SK-N-SH treated with all-trans-retinoic acid at 6 μM for 48 hours (cell line): ENCODE results near the gene NRXN3.

Experiments used
- ATAC-seq: fragments of 200-7000 bp; cut with Tn5 transposase; 3 replicates; pipeline ENCODE4 v1.9.1; 2020; ENCODE audit warnings: mild to moderate bottlenecking, moderate library complexity
- ARNTL ChIP-seq: fragments of 450-650 bp; formaldehyde crosslinking; IDR thresholded peaks from 2 replicates; pipeline ENCODE4 v1.5.0; 2020; ENCODE audit warnings: low read depth, mild to moderate bottlenecking, moderate library complexity, borderline replicate concordance
- BACH2 ChIP-seq: fragments of 250-450 bp; sonication (Bioruptor Pico); IDR thresholded peaks from 2 replicates; pipeline ENCODE4 v1.9.0; 2021; ENCODE audit warnings: mild to moderate bottlenecking, borderline replicate concordance
- CSDC2 ChIP-seq: fragments of 250-450 bp; sonication (Bioruptor Pico); IDR thresholded peaks from 2 replicates; pipeline ENCODE4 v1.5.0; 2020; ENCODE audit warnings: mild to moderate bottlenecking, moderate library complexity
- CSRNP3 ChIP-seq: fragments of 250-450 bp; sonication (Bioruptor Pico); IDR thresholded peaks from 2 replicates; pipeline ENCODE4 v1.5.1; 2021; ENCODE audit warnings: mild to moderate bottlenecking, moderate library complexity
- GLIS3 ChIP-seq: fragments of 250-450 bp; sonication (Bioruptor Pico); IDR thresholded peaks from 2 replicates; pipeline ENCODE4 v1.5.0; 2020; ENCODE audit warnings: mild to moderate bottlenecking, moderate library complexity
- ISL1 ChIP-seq: fragments of 250-450 bp; sonication (Bioruptor Pico); IDR thresholded peaks from 2 replicates; pipeline ENCODE4 v2.1.2; 2022; ENCODE audit warnings: mild to moderate bottlenecking, moderate library complexity
- OSR1 ChIP-seq: fragments of 250-450 bp; sonication (Bioruptor Pico); IDR thresholded peaks from 2 replicates; pipeline ENCODE4 v1.8.0; 2022; ENCODE audit warnings: moderate library complexity, mild to moderate bottlenecking, inconsistent platforms
- PPARA ChIP-seq: fragments of 250-450 bp; sonication (Bioruptor Pico); IDR thresholded peaks from 2 replicates; pipeline ENCODE4 v1.5.0; 2020; ENCODE audit warnings: mild to moderate bottlenecking, borderline replicate concordance
- RARB ChIP-seq: fragments of 250-450 bp; sonication (Bioruptor Pico); IDR thresholded peaks from 2 replicates; pipeline ENCODE4 v1.8.0; 2021; ENCODE audit warnings: mild to moderate bottlenecking, moderate library complexity
- SNAI2 ChIP-seq: fragments of 250-450 bp; sonication (Bioruptor Pico); IDR thresholded peaks from 2 replicates; pipeline ENCODE4 v1.5.0; 2020; ENCODE audit warnings: mild to moderate bottlenecking, moderate library complexity
- TCF4 ChIP-seq: fragments of 250-450 bp; sonication (Bioruptor Pico); IDR thresholded peaks from 2 replicates; pipeline ENCODE4 v1.8.0; 2021; ENCODE audit warnings: mild to moderate bottlenecking, moderate library complexity, borderline replicate concordance
- TOX ChIP-seq: fragments of 250-450 bp; sonication (Bioruptor Pico); IDR thresholded peaks from 2 replicates; pipeline ENCODE4 v1.8.0; 2021; ENCODE audit warnings: mild to moderate bottlenecking, moderate library complexity, borderline replicate concordance
- TSHZ2 ChIP-seq: fragments of 250-450 bp; sonication (Bioruptor Pico); IDR thresholded peaks from 2 replicates; pipeline ENCODE4 v1.5.0; 2020; ENCODE audit warnings: mild to moderate bottlenecking, moderate library complexity
- ZC3H10 ChIP-seq: fragments of 250-450 bp; sonication (Bioruptor Pico); IDR thresholded peaks from 2 replicates; pipeline ENCODE4 v1.5.1; 2021; ENCODE audit warnings: mild to moderate bottlenecking, moderate library complexity
- ZFP3 ChIP-seq: fragments of 250-450 bp; sonication (Bioruptor Pico); IDR thresholded peaks from 2 replicates; pipeline ENCODE4 v1.5.0; 2020; ENCODE audit warnings: mild to moderate bottlenecking, moderate library complexity
- ZFP30 ChIP-seq: fragments of 450-650 bp; formaldehyde crosslinking; IDR thresholded peaks from 2 replicates; pipeline ENCODE4 v1.5.0; 2022; ENCODE audit warnings: mild to moderate bottlenecking, moderate library complexity
- ZNF565 ChIP-seq: fragments of 450-650 bp; formaldehyde crosslinking; conservative IDR thresholded peaks from 2 replicates; pipeline ENCODE4 v1.5.0; 2020; ENCODE audit warnings: low read depth, mild to moderate bottlenecking, moderate library complexity
- ZNF70 ChIP-seq: fragments of 450-650 bp; formaldehyde crosslinking; IDR thresholded peaks from 2 replicates; pipeline ENCODE4 v1.5.0; 2020; ENCODE audit warnings: mild to moderate bottlenecking, moderate library complexity
- ZNF8 ChIP-seq: fragments of 450-650 bp; formaldehyde crosslinking; IDR thresholded peaks from 2 replicates; pipeline ENCODE4 v1.5.0; 2020; ENCODE audit warnings: mild to moderate bottlenecking, moderate library complexity
- TF ChIP-seq, protein P1 (sequence below): fragments of 250-450 bp; sonication (Bioruptor Pico); IDR thresholded peaks from 2 replicates; pipeline ENCODE4 v1.8.0; 2020; ENCODE audit warnings: mild to moderate bottlenecking, moderate library complexity, borderline replicate concordance
- TF ChIP-seq, protein P2 (sequence below): fragments of 250-450 bp; sonication (Bioruptor Pico); IDR thresholded peaks from 2 replicates; pipeline ENCODE4 v1.8.0; 2021; ENCODE audit warnings: low read depth, mild to moderate bottlenecking, moderate library complexity, borderline replicate concordance
- TF ChIP-seq, protein P3 (sequence below): fragments of 250-450 bp; sonication (Bioruptor Pico); IDR thresholded peaks from 2 replicates; pipeline ENCODE4 v1.5.1; 2020; ENCODE audit warnings: low read depth, mild to moderate bottlenecking, moderate library complexity

The NRXN3 gene

DNA sequence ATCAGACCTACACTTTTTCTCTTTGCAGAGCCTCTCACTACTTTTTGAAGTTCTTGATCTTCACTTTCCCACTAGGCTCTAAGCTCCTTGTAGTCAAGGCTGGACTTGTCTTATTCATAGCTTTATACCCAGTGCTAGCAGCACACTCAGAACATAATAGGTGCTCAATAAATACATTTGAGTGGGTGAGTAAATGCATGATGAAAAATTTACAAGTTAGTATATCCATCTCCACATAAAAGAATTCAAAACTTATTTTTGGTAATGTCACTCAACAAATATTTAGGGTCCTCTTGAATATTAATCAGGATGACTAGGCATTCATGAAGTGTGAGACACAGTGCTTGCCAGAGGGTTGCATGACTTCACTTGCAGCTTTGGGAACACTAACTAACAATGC lies 52.6 kb downstream of the NRXN3 start:
- TF ChIP-seq ISL1 (no peak), ZNF70 (no peak)
- no peak for ATAC-seq

GRCh38 chr14:78227248-78228077 lies 57.3 kb downstream of the NRXN3 start:
- no peak for TF ChIP-seq ARNTL
- no peak for TF ChIP-seq TCF4
- TF ChIP-seq ZC3H10 (CRISPR knock-in tag): no peak
- TF ChIP-seq ZNF8: no peak
- no peak for TF ChIP-seq TOX (CRISPR knock-in tag)
- TF ChIP-seq ZFP30 (CRISPR knock-in tag): no peak
- TF ChIP-seq, protein P1, sequence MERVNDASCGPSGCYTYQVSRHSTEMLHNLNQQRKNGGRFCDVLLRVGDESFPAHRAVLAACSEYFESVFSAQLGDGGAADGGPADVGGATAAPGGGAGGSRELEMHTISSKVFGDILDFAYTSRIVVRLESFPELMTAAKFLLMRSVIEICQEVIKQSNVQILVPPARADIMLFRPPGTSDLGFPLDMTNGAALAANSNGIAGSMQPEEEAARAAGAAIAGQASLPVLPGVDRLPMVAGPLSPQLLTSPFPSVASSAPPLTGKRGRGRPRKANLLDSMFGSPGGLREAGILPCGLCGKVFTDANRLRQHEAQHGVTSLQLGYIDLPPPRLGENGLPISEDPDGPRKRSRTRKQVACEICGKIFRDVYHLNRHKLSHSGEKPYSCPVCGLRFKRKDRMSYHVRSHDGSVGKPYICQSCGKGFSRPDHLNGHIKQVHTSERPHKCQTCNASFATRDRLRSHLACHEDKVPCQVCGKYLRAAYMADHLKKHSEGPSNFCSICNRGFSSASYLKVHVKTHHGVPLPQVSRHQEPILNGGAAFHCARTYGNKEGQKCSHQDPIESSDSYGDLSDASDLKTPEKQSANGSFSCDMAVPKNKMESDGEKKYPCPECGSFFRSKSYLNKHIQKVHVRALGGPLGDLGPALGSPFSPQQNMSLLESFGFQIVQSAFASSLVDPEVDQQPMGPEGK (CRISPR knock-in tag): no peak
- TF ChIP-seq, protein P2, sequence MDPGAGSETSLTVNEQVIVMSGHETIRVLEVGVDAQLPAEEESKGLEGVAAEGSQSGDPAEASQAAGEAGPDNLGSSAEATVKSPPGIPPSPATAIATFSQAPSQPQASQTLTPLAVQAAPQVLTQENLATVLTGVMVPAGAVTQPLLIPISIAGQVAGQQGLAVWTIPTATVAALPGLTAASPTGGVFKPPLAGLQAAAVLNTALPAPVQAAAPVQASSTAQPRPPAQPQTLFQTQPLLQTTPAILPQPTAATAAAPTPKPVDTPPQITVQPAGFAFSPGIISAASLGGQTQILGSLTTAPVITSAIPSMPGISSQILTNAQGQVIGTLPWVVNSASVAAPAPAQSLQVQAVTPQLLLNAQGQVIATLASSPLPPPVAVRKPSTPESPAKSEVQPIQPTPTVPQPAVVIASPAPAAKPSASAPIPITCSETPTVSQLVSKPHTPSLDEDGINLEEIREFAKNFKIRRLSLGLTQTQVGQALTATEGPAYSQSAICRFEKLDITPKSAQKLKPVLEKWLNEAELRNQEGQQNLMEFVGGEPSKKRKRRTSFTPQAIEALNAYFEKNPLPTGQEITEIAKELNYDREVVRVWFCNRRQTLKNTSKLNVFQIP (CRISPR knock-in tag): no peak
- no peak for TF ChIP-seq PPARA (CRISPR knock-in tag)
- TF ChIP-seq OSR1 (CRISPR knock-in tag): no peak
- TF ChIP-seq CSDC2 (CRISPR knock-in tag): no peak
- TF ChIP-seq, protein P3, sequence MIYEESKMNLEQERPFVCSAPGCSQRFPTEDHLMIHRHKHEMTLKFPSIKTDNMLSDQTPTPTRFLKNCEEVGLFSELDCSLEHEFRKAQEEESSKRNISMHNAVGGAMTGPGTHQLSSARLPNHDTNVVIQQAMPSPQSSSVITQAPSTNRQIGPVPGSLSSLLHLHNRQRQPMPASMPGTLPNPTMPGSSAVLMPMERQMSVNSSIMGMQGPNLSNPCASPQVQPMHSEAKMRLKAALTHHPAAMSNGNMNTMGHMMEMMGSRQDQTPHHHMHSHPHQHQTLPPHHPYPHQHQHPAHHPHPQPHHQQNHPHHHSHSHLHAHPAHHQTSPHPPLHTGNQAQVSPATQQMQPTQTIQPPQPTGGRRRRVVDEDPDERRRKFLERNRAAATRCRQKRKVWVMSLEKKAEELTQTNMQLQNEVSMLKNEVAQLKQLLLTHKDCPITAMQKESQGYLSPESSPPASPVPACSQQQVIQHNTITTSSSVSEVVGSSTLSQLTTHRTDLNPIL: no peak
- TF ChIP-seq RARB (CRISPR knock-in tag): no peak
- ATAC-seq: no peak

GRCh38 chr14:78228702-78229327 lies 58.6 kb downstream of the NRXN3 start:
- ATAC-seq: no peak
- TF ChIP-seq PPARA (CRISPR knock-in tag): no peak
- TF ChIP-seq SNAI2 (CRISPR knock-in tag): no peak
- no peak for TF ChIP-seq BACH2
- no peak for TF ChIP-seq ZNF565 (CRISPR knock-in tag)
- TF ChIP-seq ISL1: no peak
- no peak for TF ChIP-seq TSHZ2 (CRISPR knock-in tag)
- no peak for TF ChIP-seq ZFP3 (CRISPR knock-in tag)
- TF ChIP-seq GLIS3 (CRISPR knock-in tag): no peak
- TF ChIP-seq, protein P2 (CRISPR knock-in tag): no peak
- no peak for TF ChIP-seq ZFP30 (CRISPR knock-in tag)
- no peak for TF ChIP-seq OSR1 (CRISPR knock-in tag)
- no peak for TF ChIP-seq ZNF8
- TF ChIP-seq CSRNP3 (CRISPR knock-in tag): no peak
- no peak for TF ChIP-seq ARNTL
- no peak for TF ChIP-seq ZNF70
- no peak for TF ChIP-seq CSDC2 (CRISPR knock-in tag)
- TF ChIP-seq, protein P3: no peak
- TF ChIP-seq TOX (CRISPR knock-in tag): no peak
- TF ChIP-seq TCF4: no peak
